Psoas muscle (tissue), 8 donors: Measurements from ENCODE around the gene CARF. TPM values are rescaled to one million over a fixed set of nuclear protein-coding genes. Genes with fewer than 3 reads are reported as not detected.
"Not testable (repeated sequence)": the region's sequence is repeated elsewhere in the genome, so short reads cannot be mapped to it uniquely, and the experiment has no call there.

Source experiments
- ATAC-seq, 4 donors: fragments of 200-7000 bp; cut with Tn5 transposase; one replicate each; pipeline ENCODE4 v1.9.1; 2020; ENCODE audit warnings: moderate library complexity in 3 of 4, mild to moderate bottlenecking in 2 of 4
- DNase-seq, 2 donors: peaks; one replicate each; pipeline ENCODE4 v3.0.0-alpha.2; 2020
- H3K27ac ChIP-seq: fragments of 200-600 bp; one replicate; pipeline ENCODE4 v1.8.0; 2022
- H3K27me3 ChIP-seq, 3 donors: fragments of 200-600 bp in 1 of 3; one replicate each; pipeline versions ENCODE4 v1.6.1 to v1.8.0; 2013 to 2022; ENCODE audit warnings: low read length in 2 of 3, mild to moderate bottlenecking in 2 of 3, moderate library complexity in 1 of 3; ENCODE audit not compliant: insufficient read depth in 3 of 3
- H3K36me3 ChIP-seq, 2 donors: fragments of 200-600 bp in 1 of 2; one replicate each; pipeline versions ENCODE4 v1.6.1 to v1.8.0; 2013 to 2022; ENCODE audit warnings: low read depth in 1 of 2, mild to moderate bottlenecking in 1 of 2, moderate library complexity in 1 of 2; ENCODE audit not compliant: insufficient read depth in 1 of 2
- H3K4me1 ChIP-seq: fragments of 200-600 bp; one replicate; pipeline ENCODE4 v1.8.0; 2022
- H3K4me3 ChIP-seq: fragments of 200-600 bp; one replicate; pipeline ENCODE4 v1.8.0; 2022; ENCODE audit warnings: mild to moderate bottlenecking
- H3K9me3 ChIP-seq: fragments of 200-600 bp; one replicate; pipeline ENCODE4 v1.8.0; 2022
- WGBS, 3 donors: extraction: QIAGEN DNeasy Blood & Tissue Kit; methylation state at CpG; one replicate each; pipeline versions ENCODE4 v1.1.6 to v1.1.7; 2013; 5-methylcytosine and 5-hydroxymethylcytosine counted together
- intact Hi-C, 2 donors: fragments of 100-400 bp; cut with DNase I; formaldehyde crosslinking; loops; one replicate each; pipeline versions ENCODE4 v1.11.0 to v1.14.2; 2022
- polyA plus RNA-seq, 3 donors: library from polyadenylated mRNA; stranded (reverse); fragments of 200-250 nt; gene quantifications; one replicate each; pipeline ENCODE4 v1.2.3, GENCODE V29; 2013
- total RNA-seq, 4 donors: library from RNA; stranded (reverse); fragmentation: NEBNext Ultra II Directional in 2 of 4; extraction: Animal tissue kit (Norgen Biotek cat#: 25700) in 2 of 4; gene quantifications; one replicate each; pipeline versions ENCODE4 v1.2.1 to v1.2.4, GENCODE V29; 2021 to 2023
- TF ChIP-seq, protein P1 (sequence below): fragments of 200-600 bp; IDR thresholded peaks from one replicate; pipeline ENCODE4 v1.8.0; 2022; ENCODE audit warnings: antibody characterized with exemption
- donor health status: healthy with polysubstance abuse.
- donor health status: DM: no; HTN: no; CAD: no; lungs with moderate emphysema.
- donor health status: Bipolar disorder and iron deficiency.
- donor health status: healthy.
- donor health status: DM: yes; HTN: yes; CAD: no.
- donor health status: DM: no; HTN: no; CAD: no.
- donor health status: DM: no; HTN: no; CAD: no.
- donor health status: DM: yes; HTN: yes; CAD: no.

CARF gene
- total and polyA plus RNA-seq, 7 donors = 0.76 to 7.7 (median 4.5) TPM

DNA sequence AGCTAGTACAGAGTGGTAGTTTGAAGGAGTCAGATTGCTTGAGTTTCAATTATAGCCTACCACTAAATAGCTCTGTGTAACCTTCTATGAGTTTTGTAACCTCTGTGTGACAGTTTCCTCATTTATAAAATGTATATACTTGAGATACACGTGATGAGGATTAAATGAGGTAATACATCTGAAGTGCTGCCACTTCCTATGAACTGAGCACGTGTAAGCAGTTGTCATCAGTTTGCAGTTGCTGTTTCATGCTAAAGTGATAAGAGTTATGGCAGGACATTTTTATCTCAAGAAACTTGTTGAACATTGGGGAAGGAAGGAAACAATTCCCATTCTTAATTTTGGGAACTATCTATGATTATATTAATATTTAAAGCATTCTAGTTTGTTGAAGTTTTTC, 38.5 kb downstream of the CARF start:
- intact Hi-C loops = no loop called here
- Histone ChIP-seq H3K27me3 (no peaks in the 10 kb centered on the region), H3K27ac (no peak overlapping the region), H3K36me3 (peaks cover 0 to 40% of the 10 kb centered on the region in 2 donors), H3K4me3 (no peak overlapping the region), H3K9me3 (peaks cover 17% of the 10 kb centered on the region), H3K4me1 (no peaks in the 10 kb centered on the region)
- no peak for ATAC-seq
- no peak for DNase-seq
- WGBS, 3 donors = 21 to 32% (median 24%) methylated on average over 2 of the region's 2 CpGs
- TF ChIP-seq, protein P1, sequence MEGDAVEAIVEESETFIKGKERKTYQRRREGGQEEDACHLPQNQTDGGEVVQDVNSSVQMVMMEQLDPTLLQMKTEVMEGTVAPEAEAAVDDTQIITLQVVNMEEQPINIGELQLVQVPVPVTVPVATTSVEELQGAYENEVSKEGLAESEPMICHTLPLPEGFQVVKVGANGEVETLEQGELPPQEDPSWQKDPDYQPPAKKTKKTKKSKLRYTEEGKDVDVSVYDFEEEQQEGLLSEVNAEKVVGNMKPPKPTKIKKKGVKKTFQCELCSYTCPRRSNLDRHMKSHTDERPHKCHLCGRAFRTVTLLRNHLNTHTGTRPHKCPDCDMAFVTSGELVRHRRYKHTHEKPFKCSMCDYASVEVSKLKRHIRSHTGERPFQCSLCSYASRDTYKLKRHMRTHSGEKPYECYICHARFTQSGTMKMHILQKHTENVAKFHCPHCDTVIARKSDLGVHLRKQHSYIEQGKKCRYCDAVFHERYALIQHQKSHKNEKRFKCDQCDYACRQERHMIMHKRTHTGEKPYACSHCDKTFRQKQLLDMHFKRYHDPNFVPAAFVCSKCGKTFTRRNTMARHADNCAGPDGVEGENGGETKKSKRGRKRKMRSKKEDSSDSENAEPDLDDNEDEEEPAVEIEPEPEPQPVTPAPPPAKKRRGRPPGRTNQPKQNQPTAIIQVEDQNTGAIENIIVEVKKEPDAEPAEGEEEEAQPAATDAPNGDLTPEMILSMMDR = no peak

DNA sequence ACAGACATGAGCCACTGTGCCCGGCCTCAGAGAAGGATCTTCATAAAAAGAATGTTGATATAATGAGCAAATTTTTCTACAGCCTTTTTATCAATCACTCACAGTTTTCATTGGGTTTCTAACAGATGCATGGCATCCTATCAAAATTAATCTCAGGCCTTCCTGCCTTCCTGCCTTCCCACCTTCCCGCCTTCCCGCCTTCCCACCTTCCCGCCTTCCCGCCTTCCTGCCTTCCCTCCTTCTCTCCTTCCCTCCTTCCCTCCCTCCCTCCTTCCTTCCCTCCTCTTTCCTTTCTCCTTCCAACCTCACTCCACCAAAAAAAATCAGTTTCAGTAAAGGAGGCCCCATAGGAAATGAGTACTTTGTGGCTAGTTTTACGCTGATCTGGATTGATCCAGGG, 48.4 kb downstream of the CARF start:
- TF ChIP-seq, protein P1 = no peak
- Histone ChIP-seq H3K4me3 (no peak overlapping the region), H3K9me3 (no peaks in the 10 kb centered on the region), H3K4me1 (no peaks in the 10 kb centered on the region), H3K27ac (no peak overlapping the region), H3K36me3 (peaks cover 0 to 66% of the 10 kb centered on the region in 2 donors), H3K27me3 (no peaks in the 10 kb centered on the region)
- WGBS, 3 donors = 96 to 99% (median 98%) methylated on average over 6 of the region's 6 CpGs
- ATAC-seq (no peak), DNase-seq (no peak)
- intact Hi-C loops = no loop called here

DNA sequence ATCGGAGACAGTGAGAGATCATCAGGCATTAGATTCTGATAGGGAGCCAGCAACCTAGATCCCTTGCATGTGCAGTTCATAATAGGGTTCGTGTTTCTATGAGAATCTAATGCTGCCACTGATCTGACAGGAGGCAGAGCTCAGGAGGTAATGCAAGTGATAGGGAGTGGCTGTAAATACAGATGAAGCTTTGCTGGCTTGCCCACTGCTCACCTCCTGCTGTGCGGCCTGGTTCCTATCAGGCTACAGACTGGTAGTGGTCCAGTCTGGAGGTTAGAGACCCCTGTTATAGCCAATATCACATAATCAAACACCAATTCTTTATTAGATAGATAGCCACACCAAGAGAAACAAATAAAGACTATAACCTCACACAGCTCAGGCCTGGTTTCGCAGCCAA, 51.6 kb downstream of the CARF start:
- Histone ChIP-seq H3K9me3 (no peaks in the 10 kb centered on the region), H3K27ac (no peak overlapping the region), H3K27me3 (no peaks in the 10 kb centered on the region), H3K4me1 (no peaks in the 10 kb centered on the region), H3K4me3 (no peak overlapping the region), H3K36me3 (peaks cover 0 to 37% of the 10 kb centered on the region in 2 donors)
- TF ChIP-seq, protein P1 = no peak
- DNase-seq (no peak), ATAC-seq (no peak)
- WGBS, 3 donors = 92 to 95% (median 95%) methylated on average over 4 of the region's 4 CpGs
- intact Hi-C loops = no loop called here

DNA sequence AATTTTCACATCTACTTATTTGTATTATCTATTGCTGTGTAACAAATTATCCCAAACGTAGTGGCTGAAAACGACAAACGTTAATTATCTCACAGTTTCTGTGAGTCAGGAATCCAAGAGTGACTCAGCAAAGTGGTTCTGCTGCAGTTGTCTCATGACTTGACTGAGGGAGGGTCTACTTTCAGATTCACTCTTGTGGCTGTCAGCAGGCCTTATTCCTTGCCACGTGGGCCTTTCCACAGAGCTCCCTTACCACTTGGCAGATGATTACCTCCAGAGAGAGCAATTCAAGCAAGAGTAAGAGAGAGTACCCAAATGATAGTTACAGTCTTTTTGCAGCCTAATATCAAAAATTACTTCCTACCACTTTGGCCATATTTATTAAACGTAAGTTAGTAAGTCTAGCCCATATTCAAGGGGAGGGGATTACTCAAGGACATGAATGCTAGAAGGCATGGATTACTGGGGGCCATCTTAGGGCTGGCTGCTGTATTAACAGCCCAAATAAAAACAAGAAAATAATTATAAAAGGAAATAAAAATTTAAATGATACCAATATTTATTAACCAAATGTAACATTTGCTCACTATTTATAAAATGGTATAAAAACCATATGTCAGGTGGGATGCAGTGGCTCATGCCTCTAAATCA, 53.9 kb downstream of the CARF start:
- H3K4me3 ChIP-seq = no peak overlapping the region
- no peaks in the 10 kb centered on the region for H3K4me1 ChIP-seq
- TF ChIP-seq, protein P1 = no peak
- intact Hi-C loops = no loop called here
- H3K27me3 ChIP-seq = no peaks in the 10 kb centered on the region
- DNase-seq (no peak), ATAC-seq (no peak)
- peaks cover 0 to 30% of the 10 kb centered on the region in 2 donors for H3K36me3 ChIP-seq
- H3K27ac ChIP-seq = no peak overlapping the region
- H3K9me3 ChIP-seq = no peaks in the 10 kb centered on the region
- WGBS, 3 donors = 72 to 82% (median 73%) methylated on average over 5 of the region's 5 CpGs

DNA sequence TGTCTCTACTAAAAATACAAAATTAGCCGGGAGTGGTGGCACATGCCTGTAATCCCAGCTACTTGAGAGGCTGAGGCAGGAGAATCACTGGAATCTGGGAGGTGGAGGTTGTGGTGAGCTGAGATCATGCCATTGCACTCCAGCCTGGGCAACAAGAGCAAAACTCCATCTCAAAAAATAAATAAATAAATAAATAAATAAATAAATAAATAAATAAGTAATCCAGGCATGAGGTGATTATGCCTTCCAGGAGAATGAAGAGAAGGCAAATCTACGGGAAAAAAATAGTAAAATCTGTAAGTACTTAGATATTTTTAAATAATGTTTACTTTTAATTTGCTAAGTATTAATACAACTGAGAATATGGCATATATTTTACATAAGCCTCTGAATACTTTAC, 57.3 kb downstream of the CARF start:
- H3K36me3 ChIP-seq = peaks cover 0 to 40% of the 10 kb centered on the region in 2 donors
- H3K9me3 ChIP-seq, intact Hi-C loops, DNase-seq, H3K4me3 ChIP-seq, H3K27ac ChIP-seq, H3K4me1 ChIP-seq, H3K27me3 ChIP-seq, ATAC-seq: not testable (repeated sequence)
- WGBS, 3 donors = 47 to 50% (median 50%) methylated on average over 2 of the region's 2 CpGs
